SK-N-MC (cell line): ENCODE results near the gene TRPM1.

Experiments
- EZH2 ChIP-seq: fragments of 200-600 bp; sonication (generic); IDR thresholded peaks from one replicate; pipeline ENCODE4 v1.6.1; 2017; ENCODE audit warnings: antibody characterized with exemption
- FOXP2 ChIP-seq: optimal IDR thresholded peaks from 2 replicates; pipeline ENCODE3; 2011; ENCODE audit warnings: mild to moderate bottlenecking, moderate library complexity; ENCODE audit not compliant: insufficient read depth; ENCODE audit errors: extremely low read length, control extremely low read depth
- POLR2AphosphoS5 ChIP-seq: IDR thresholded peaks from 2 replicates; pipeline ENCODE4 v1.6.1; 2012; ENCODE audit warnings: mild to moderate bottlenecking, low read depth, low read length, borderline replicate concordance

- no peak for TF ChIP-seq POLR2AphosphoS5
- TF ChIP-seq EZH2 = no peak
- TF ChIP-seq FOXP2 = no peak
Measured at GRCh38 chr15:30978328-30978727, 123.2 kb downstream of the TRPM1 start.
